NCI-H1092 treated with DMSO at 0.1 percent for 48 hours (cell line): ENCODE data around the gene ZBTB7C.
"Not testable (repeated sequence)": the region's sequence is repeated elsewhere in the genome, so short reads cannot be mapped to it uniquely, and the experiment has no call there.

Source experiments
- DNase-seq: peaks from one replicate; lab custom pipeline; 2025; lab: John Stamatoyannopoulos, UW

Gene ZBTB7C

GRCh38 chr18:48296581-48296980 lies 112.6 kb downstream of the ZBTB7C start:
- DNase-seq: no peak

GRCh38 chr18:48295586-48296311 lies 113.4 kb downstream of the ZBTB7C start:
- DNase-seq: peak; percentile 74

GRCh38 chr18:48294899-48295585 lies 114.1 kb downstream of the ZBTB7C start:
- no peak for DNase-seq

- peak; percentile 99 for DNase-seq
Measured at GRCh38 chr18:48293954-48294898, 115.0 kb downstream of the ZBTB7C start.

- no peak for DNase-seq
Measured at GRCh38 chr18:48292782-48293424, 116.3 kb downstream of the ZBTB7C start.

GRCh38 chr18:48292229-48292628 lies 117.0 kb downstream of the ZBTB7C start:
- DNase-seq: no peak

GRCh38 chr18:48290162-48290926 lies 118.8 kb downstream of the ZBTB7C start:
- peak; percentile 96 for DNase-seq

- DNase-seq: no peak
Measured at GRCh38 chr18:48284743-48285142, 124.4 kb downstream of the ZBTB7C start.

GRCh38 chr18:48284011-48284410 lies 125.2 kb downstream of the ZBTB7C start:
- DNase-seq: not testable (repeated sequence)

GRCh38 chr18:48281460-48281859 lies 127.7 kb downstream of the ZBTB7C start:
- DNase-seq: not testable (repeated sequence)

- no peak for DNase-seq
Measured at GRCh38 chr18:48279312-48279711, 129.9 kb downstream of the ZBTB7C start.

- DNase-seq: no peak
Measured at GRCh38 chr18:48278081-48278480, 131.1 kb downstream of the ZBTB7C start.

- peak; percentile 84 for DNase-seq
Measured at GRCh38 chr18:48274301-48274700, 134.9 kb downstream of the ZBTB7C start.

GRCh38 chr18:48270929-48271328 lies 138.3 kb downstream of the ZBTB7C start:
- no peak for DNase-seq

GRCh38 chr18:48265328-48265727 lies 143.9 kb downstream of the ZBTB7C start:
- DNase-seq: no peak

- no peak for DNase-seq
Measured at GRCh38 chr18:48263914-48264902, 145.0 kb downstream of the ZBTB7C start.

- DNase-seq: no peak
Measured at GRCh38 chr18:48263192-48263853, 145.9 kb downstream of the ZBTB7C start.

- DNase-seq: no peak
Measured at GRCh38 chr18:48260237-48260636, 148.9 kb downstream of the ZBTB7C start.

GRCh38 chr18:48256848-48257247 lies 152.3 kb downstream of the ZBTB7C start:
- no peak for DNase-seq
